HG03064 (cell line): ENCODE measurements around the gene QPCT.
"Not testable (repeated sequence)": the region's sequence is repeated elsewhere in the genome, so short reads cannot be mapped to it uniquely, and the experiment has no call there.

Source experiments
- ATAC-seq: cut with Tn5 transposase; IDR thresholded peaks from one replicate; pipeline ENCODE4 v1.9.1; 2021; ENCODE audit warnings: low read depth; ENCODE audit not compliant: unreplicated experiment

QPCT gene

GRCh38 chr2:37357069-37357468 is 12.6 kb downstream of the QPCT start:
- no peak for ATAC-seq

- ATAC-seq: no peak
Measured at GRCh38 chr2:37357530-37357929, 13.1 kb downstream of the QPCT start.

GRCh38 chr2:37358466-37358865 is 14.0 kb downstream of the QPCT start:
- no peak for ATAC-seq

GRCh38 chr2:37361216-37361815 is 16.9 kb downstream of the QPCT start:
- no peak for ATAC-seq

- ATAC-seq: no peak
Measured at GRCh38 chr2:37361994-37362698, 17.7 kb downstream of the QPCT start.

- ATAC-seq: no peak
Measured at GRCh38 chr2:37364351-37364750, 19.9 kb downstream of the QPCT start.

- ATAC-seq: peak; percentile 78
Measured at GRCh38 chr2:37365669-37366068, 21.2 kb downstream of the QPCT start.

- no peak for ATAC-seq
Measured at GRCh38 chr2:37366773-37367172, 22.3 kb downstream of the QPCT start.

- ATAC-seq: no peak
Measured at GRCh38 chr2:37367310-37367709, 22.9 kb downstream of the QPCT start.

GRCh38 chr2:37367984-37368383 is 23.6 kb downstream of the QPCT start:
- no peak for ATAC-seq

- ATAC-seq: no peak
Measured at GRCh38 chr2:37370666-37371065, 26.2 kb downstream of the QPCT start.

- no peak for ATAC-seq
Measured at GRCh38 chr2:37372000-37372399, 27.6 kb downstream of the QPCT start.

- ATAC-seq: peak; percentile 10
Measured at GRCh38 chr2:37375741-37376288, 31.4 kb downstream of the QPCT start.

- ATAC-seq: peak; percentile 89
Measured at GRCh38 chr2:37376421-37377186, 32.2 kb downstream of the QPCT start.

GRCh38 chr2:37377187-37377532 is 32.7 kb downstream of the QPCT start:
- ATAC-seq: no peak

- ATAC-seq: no peak
Measured at GRCh38 chr2:37378411-37378810, 34.0 kb downstream of the QPCT start.

GRCh38 chr2:37379881-37380296 is 35.5 kb downstream of the QPCT start:
- no peak for ATAC-seq

- not testable (repeated sequence) for ATAC-seq
Measured at GRCh38 chr2:37380787-37381186, 36.4 kb downstream of the QPCT start.

- ATAC-seq: not testable (repeated sequence)
Measured at GRCh38 chr2:37384261-37384660, 39.8 kb downstream of the QPCT start.

- ATAC-seq: no peak
Measured at GRCh38 chr2:37387148-37387835, 42.9 kb downstream of the QPCT start.

GRCh38 chr2:37388074-37388473 is 43.6 kb downstream of the QPCT start:
- no peak for ATAC-seq
